Hippocampal formation (tissue), 2 donors: ENCODE data around the gene BRD3.
"Not testable (repeated sequence)": the region's sequence is repeated elsewhere in the genome, so short reads cannot be mapped to it uniquely, and the experiment has no call there.

Source experiments
- DNase-seq, 2 donors: peaks; one replicate each; lab custom pipeline; 2025; lab: John Stamatoyannopoulos, UW

Gene BRD3

DNA sequence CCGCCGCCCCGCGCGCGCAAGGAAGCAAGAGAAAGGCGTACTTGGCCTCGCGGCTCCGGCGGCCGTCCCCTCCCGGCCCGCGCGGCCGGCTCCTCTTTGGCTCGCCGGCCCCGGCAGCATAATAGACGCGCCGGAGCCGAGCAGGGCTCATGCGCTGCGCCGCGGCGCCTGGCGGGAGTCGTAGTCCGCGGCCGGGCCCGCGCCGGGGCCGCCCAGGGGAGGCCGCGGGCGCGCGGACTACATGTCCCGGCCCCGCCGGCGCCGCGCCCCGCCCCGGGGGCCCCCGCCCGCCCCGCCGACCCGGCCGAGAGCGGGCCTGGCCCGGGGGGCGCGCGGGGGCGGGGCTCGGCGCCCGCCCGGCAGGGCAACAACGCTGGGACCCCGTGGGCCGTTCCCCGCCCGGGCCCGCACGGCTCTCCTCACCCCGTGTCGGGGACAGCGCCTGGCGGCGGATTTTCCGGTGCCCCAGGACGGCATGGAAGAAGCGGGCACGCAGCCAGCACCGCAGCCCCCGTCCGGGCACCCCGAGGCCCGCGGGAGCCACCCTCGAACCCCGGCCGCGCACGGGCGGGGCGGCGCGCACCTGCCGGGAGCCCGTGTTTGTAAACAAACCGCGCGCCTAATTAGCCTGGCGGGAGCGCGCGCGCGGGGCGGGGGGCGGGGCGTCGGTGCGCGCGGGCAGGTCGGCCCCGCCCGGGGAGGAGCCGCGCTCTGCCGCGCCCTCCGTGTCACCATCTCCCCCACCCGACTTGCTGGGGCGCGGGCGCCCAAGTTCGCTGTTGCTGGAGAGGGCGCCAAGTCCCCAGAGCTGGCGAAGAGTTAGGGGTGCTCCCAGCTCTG, at the start of gene BRD3:
Gene BRD3, minus strand, starts transcription at position 123 of the 840 bp plus-strand sequence. CDS start 14,549 bp downstream, outside the sequence.
- DNase-seq, result peak; percentile 75 to 86

DNA sequence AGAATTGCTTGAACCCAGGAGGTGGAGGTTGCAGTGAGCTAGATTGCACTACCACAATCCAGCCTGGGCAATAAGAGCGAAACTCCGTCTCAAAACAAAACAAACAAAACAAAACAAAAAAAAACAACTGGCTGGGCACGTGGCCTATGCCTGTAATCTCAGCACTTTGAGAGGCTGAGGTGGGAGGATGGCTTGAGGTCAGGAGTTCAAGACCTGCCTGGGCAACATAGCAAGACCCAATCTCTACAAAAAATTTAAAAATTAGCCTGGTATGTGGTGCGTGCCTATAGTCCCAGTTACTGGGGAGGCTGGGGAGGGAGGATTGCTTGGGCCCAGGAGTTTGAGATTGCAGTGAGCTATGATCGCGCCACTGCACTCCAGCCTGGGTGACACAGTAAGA, 44.7 kb upstream of the BRD3 start:
- DNase-seq, result no peak

DNA sequence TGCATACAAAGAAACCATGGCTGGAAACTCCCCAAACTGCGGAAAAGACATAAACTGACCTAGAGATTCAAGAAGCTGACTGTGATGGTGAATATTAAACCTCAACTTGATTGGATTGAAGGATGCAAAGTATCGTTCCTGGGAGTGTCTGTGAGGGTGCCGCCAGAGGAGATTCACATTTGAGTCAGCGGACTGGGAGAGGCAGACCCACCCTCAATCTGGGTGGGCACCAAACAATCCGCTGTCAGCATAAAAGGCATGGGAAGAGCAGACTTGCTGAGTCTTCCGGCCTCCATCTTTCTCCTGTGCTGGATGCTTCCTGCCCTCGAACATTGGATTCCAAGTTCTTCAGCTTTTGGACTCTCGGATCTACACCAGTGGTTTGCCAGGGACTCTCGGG, 43.2 kb upstream of the BRD3 start:
- DNase-seq, result no peak

DNA sequence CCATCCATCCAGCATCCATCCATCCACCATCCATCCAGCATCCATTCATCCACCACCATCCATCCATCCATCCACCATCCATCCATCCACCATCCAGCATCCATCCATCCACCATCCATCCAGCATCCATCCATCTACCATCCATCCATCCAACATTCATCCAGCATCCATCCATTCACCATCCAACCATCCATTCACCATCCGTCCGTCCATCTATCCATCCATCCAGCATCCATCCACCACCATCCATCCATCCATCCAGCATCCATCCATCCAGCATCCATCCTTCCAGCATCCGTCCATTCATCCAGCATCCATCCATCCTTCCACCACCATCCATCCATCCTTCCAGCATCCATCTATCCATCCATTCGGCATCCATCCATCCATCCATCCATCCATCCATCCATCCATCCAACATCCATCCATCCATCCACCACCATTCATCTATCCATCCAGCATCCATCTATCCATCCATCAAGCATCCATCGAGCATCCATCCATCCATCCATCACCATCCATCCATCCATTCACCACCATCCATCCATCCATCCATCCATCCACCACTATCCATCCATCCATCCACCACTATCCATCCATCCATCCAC, 35.7 kb upstream of the BRD3 start:
- no peak for DNase-seq

DNA sequence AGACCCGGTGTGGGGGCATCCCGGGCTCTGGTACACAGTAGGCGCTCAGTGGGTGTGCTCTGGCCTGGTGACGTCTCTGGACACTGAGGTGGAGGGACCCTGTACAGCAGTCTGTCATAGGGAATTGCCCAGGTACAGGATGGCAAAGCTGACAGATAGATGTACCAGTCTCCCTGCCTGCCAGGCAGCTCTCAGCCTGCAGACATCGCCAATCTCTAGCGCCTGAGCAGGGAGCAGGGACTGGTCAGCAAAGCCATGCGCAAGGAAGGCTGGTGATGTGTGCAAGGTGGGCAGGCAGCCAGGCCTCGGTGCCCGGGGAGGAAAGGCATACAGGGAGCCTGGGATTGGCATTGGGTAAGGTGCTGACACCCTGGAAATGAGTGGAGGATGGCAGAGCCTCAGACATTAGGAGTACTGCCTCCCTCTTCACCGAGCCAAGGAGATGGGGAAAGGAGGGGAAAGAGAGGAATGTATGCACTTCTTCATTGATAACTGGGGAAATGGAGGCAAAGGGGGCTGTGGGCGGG, 33.9 kb upstream of the BRD3 start:
- no peak for DNase-seq

DNA sequence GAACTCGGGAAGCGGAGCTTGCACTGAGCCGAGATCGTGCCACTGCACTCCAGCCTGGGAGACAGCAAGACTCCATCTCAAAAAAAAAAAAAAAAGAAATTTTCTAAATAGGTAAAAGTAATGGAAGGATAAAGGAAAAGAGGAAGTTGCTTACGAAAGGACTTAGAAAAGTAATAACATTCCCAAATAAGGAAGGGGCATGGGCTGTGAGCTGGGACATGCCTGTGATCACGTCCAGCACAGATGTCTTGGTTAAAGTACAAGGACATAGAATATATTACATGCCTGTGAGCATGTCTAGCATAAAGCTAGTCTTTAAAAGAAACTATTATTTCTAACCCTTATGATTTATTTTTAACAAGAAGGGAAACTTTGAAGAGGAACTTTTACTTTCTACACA, 33.3 kb upstream of the BRD3 start:
- DNase-seq, result not testable (repeated sequence)

DNA sequence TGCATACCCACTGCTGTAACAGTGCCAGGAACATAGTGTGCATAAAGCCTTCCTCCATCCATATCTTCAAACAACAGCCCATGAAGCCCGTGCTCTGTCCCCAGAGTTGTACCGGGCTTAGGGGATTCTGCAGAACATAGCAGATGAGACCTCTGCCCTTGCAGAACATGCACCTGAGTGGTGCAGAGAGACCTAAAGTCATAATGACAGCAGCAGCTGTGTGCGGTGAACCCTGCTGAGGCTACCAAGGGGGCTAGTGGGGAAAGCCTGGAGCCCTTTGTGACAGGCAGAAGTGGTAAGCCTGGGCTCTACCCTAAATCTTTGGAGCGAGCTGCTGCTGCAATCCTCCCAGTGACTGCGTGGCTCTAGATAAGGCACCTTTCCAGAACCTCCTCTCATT, 32.2 kb upstream of the BRD3 start:
- no peak for DNase-seq

DNA sequence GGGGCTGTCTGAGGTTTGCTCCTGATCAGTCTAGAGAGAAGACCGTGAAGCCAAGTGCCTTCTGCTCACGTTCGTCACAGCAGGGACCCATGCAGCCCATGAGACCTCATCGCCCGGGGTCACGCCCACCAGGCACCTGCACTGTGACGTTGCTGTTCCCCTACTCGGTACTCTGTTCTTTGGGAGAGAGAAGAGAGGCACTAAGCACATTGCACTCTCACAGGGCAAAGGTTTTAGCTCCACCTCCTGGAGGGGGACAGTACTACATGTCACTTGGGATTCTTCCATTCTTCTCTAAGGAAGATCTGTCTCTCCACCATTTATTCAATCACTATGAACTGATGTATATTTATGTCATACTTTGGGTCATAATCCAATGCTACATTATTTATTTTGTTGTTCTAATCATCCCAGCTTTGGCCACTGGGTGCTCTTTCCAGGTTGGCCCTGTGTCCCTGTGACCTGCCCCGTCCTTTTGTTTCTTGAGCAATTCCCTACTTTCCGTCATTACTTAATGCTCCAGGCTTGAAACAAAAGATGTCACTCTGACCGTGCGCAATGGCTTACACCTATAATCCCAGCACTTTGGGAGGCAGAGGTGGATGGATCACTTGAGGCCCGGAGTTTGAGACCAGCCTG, 31.4 kb upstream of the BRD3 start:
- no peak for DNase-seq

DNA sequence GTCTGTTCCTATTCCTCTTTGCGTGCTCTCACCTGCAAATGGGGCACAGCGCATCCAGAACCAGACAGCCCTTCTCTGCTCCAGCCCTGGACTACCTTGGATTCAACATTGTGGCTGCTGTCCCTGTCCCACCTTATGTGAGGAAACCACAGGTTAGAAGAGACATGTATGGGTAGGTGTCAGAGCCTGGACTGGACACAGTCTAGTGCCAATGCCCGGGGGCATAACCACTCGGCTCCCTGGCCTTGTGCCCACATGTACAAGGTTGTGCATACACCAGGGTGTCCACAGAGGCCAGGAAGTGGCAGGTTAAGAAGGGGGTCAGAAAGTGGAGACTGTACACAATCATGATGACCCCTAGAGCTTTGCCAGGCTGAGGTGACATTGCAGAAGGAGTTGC, 22.1 kb upstream of the BRD3 start:
- no peak for DNase-seq

DNA sequence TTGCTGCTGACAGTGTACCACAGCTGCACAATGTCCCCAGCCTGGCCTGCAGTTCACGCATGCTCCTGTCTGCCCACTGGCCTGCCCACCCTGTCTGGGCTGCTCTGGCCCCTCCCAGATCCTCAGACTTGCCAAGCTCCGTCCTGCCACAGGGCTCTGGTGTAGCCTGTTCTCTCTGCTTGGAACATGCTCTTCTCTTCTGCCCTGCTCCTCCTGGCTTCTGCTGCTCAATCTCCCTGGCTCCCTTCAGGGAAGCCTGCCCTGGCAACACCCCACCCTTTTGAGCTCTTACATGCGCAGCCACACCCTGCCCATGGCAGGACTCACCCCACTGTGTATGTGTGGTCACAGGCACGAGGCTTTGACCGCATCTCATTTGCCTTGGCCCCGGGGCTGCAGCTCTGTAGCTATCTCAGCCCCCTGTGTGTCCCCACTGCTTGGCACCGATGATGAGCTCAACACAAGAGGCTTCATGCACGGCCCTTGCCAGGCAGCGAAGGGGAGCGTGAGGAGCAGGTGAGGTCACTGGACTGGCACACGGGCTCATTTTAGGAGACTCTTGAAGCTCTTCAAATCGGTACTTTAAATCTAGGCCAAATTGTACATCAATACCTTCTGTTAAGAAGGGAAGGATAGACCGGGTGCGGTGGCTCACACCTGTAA, 20.4 kb upstream of the BRD3 start:
- DNase-seq, result no peak

DNA sequence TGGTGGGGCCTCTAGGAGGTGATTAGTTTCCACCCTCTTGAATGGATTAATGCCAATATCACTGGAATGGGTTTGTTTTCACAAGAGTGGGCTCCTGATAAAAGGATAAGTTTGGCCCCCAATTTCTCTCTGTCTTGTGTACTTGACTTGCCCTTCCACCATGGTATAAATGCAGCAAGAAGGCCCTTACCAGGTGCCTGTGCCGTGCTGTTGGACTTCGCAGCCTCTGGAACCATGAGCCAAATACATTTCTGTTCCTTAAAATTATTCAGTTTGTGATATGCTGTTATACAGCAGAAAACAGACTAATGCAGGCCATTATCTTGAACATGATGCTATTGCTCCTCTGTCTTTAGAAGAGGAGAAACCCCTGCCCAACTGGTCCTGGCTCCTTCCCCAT, 17.8 kb upstream of the BRD3 start:
- no peak for DNase-seq

DNA sequence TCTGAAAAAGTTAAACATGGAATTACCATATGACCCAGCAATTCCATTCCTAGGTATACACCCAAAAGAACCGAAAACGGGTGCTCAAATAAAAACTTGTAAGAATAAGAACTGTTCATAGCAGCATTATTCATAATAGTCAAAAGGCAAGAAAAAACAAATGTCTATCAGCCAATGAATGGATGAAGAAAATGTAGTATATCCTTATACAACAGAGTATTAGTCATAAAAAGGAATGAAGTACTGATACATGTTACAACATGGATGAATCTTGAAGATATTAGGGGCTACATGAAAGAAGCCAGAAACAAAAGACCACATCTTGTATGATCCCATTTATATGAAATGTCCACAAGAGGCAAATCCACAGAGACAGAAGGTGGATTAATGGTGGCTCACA, 15.6 kb upstream of the BRD3 start:
- DNase-seq, result no peak

DNA sequence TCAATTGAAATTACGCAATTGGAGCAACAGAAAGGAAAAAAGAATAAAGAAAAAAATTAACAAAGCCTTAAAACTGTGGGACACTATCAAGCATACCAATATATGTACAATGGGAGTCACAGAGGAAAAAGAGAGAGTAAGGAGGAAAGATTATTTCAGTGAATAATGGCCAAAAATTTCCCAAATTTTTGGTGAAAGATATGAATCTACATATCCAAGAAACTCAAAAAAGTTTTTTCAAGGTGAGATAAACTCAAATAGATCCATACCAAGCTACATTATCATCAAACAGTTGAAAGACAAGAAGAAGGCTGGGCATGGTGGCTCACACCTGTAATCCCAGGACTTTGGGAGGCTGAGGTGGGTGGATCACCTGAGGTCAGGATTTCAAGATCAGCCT, 8.8 kb upstream of the BRD3 start:
- DNase-seq, result no peak

DNA sequence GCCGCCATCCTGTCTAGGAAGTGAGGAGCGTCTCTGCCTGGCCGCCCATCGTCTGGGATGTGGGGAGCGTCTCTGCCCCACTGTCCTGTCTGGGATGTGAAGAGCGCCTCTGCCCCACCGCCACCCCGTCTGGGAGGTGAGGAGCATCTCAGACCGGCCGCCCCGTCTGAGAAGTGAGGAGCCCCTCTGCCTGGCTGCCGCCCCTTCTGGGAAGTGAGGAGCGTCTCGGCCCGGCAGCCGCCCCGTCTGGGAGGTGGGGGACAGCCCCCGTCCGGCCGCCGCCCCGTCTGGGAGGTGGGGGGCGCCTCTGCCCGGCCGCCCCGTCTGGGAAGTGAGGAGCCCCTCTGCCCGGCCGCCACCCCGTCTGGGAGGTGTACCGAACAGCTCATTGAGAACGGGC, 7.9 kb upstream of the BRD3 start:
- DNase-seq, result not testable (repeated sequence)

DNA sequence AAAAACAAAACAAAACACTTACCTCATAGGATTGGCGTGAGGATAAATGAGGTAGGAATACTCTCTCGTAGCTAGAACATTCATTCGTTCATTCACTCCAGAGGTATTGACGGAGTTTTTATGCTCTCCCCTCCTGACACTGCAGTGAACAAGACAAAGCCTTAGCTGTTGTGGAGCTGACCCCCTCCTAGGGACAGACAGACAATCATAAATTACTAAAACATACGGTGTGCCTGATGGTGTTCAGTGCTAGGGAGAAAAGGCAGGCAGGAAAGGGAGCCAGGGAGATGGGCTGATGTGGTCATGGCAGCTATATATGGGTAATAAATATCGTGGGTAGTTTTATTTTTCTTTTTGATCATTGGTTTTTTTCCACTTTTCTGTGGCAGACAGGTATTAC, 5.7 kb upstream of the BRD3 start:
- no peak for DNase-seq

DNA sequence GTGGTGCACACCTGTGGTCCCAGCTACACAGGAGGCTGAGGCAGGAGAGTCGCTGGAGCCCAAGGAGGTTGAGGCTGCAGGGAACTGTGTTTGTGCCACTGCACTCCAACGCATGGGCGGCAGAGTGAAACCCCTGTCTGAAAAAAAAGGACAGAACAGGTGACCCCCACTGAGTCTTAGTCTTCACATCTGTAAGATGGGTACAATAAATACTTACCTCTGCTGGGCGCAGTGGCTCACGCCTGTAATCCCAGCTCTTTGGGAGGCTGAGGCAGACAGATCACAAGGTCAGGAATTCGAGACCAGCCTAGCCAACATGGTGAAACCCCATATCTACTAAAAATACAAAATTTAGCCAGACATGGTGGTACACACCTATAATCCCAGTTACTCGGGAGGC, 4.9 kb upstream of the BRD3 start:
- not testable (repeated sequence) for DNase-seq

DNA sequence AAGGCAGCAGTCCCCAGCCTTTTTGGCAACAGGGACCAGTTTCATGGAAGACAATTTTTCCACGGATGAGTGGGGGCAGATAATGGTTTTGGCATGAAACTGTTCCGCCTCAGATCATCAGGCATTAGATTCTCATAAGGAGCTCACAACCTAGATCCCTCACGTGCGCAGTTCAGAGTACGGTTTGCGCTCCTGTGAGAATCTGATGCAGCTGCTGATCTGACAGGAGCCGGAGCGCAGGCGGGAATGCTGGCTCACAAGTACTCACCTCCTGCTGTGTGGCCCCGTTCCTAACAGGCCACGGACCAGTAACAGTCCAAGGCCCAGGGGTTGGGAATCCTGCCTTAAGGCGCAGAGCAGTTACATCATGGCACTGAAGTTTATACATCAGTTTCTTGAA, 3.3 kb upstream of the BRD3 start:
- DNase-seq, result no peak

DNA sequence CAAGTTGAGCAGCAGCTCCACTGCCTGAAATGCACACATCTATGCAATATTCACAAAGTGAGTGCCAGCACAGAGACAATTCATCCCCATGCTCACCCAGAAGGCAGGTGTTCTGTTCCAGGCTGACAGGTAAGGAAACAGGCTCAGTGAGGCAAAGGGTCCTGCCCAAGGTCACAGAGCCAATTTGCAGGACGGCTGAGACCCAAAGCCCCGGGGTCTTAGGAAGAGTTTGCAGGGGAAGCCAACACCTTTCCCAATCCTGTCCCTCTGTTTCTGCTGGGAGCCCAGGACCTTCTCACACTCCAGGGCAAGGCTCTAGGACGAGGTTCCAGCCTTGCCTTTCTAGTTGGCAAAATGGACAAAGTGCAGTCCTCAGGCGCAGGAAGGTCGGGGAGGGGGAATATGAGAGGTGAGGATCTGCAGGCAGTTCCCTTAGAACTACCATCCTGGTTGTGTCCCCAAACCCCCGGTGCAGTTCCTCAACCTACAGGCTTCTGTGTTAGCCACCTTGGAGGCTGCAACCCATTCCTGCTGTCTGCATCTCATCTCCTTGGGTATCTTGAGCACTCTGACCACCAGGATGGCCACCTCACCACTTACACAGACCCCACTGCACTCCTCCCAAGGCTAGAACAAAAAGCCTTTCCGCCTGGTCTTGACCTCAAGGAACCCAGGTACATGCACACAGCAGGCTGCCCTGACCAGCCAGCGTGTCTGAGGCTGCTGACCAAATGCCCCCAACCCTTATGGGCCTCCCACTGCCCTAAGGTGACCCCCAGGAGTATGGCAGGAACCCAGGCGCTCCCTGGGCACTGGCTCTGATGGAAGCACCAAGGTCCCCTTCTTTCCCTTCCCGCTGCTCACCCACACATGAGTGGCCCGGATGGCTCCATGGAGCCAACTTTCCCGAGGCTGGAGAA, 1.9 kb upstream of the BRD3 start:
- DNase-seq, result no peak

DNA sequence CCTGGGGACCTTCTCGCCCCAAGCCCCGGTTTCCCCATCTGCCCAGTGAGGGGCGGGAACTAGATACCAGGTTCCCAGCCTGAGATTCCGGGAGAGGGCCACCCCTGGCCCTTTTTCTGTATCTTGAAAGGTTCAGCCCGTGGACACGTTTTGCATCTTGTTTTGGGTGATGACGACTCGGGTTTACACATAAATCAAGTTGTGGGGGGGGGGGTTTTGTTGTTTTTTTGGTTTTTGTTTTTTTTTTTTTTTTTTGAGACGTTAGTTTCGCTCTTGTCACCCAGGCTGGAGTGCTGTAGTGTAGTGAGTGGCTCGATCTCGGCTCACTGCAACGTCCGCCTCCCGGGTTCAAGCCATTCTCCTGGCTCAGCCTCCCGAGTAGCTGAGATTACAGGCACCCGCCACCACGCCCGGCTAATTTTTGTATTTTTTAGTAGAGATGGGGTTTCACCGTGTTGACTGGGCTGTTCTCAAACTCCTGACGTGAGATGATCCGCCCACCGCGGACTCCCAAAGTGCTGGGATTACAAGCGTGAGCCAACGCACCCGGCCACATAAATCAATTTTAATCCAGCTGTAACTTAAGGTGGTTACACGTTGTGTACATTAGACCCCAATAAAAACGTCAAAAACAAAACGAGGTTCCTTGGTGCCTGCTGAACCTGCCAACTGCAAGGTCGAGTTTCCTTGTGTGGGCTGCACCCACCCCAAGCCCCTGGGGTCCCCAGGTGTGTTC, 1.1 kb upstream of the BRD3 start:
- DNase-seq, result no peak
